IMR-90 (cell line): ENCODE data around the gene TP53BP1. TPM values are rescaled to one million over a fixed set of nuclear protein-coding genes. Genes with fewer than 3 reads are reported as not detected.
A peak's percentile ranks its signal among the peaks of the same experiment; 100 is the strongest.

Experiments used
- ATAC-seq: fragments of 200-7000 bp; cut with Tn5 transposase; 2 replicates; pipeline ENCODE4 v1.9.1; 2020; ENCODE audit warnings: low read depth, mild to moderate bottlenecking, moderate library complexity
- BruUV-seq: library from RNA; stranded (reverse); fragments of 400-500 nt; replicated peaks from 2 replicates; lab custom pipeline; 2021; lab: Mats Ljungman, UMichigan
- CTCF ChIA-PET: fragments of 300-600 bp; formaldehyde crosslinking; extraction: SDS; loops from one replicate; lab custom pipeline; 2021; ENCODE audit warnings: antibody characterized with exemption; lab: Yijun Ruan, JAX
- POLR2A ChIA-PET: fragments of 300-600 bp; sonication (Branson Sonifier 250); formaldehyde crosslinking; loops from one replicate; lab custom pipeline; 2022; ENCODE audit warnings: antibody characterized with exemption; ENCODE audit not compliant: unreplicated experiment; lab: Charles Lee
- DNase-seq: peaks from one replicate; pipeline ENCODE4 v3.0.0; 2013
- H2AFZ ChIP-seq: replicated peaks from 2 replicates; pipeline ENCODE3; 2013; ENCODE audit warnings: low read length, mild to moderate bottlenecking; ENCODE audit not compliant: poor library complexity
- H2AK5ac ChIP-seq: 2 replicates; pipeline ENCODE4 v1.6.1; 2013; ENCODE audit warnings: low read depth, low read length, inconsistent platforms
- H2AK9ac ChIP-seq: replicated peaks from 2 replicates; pipeline ENCODE3; 2013; ENCODE audit warnings: mild to moderate bottlenecking, low read depth, low read length, moderate library complexity; ENCODE audit not compliant: poor library complexity
- H2BK120ac ChIP-seq: 2 replicates; pipeline ENCODE4 v1.6.1; 2013; ENCODE audit warnings: low read depth, low read length, inconsistent platforms
- H2BK15ac ChIP-seq: 3 replicates; pipeline ENCODE4 v1.6.1; 2013; ENCODE audit warnings: low read depth, low read length, inconsistent platforms
- H2BK20ac ChIP-seq: 2 replicates; pipeline ENCODE4 v1.6.1; 2013; ENCODE audit warnings: low read depth, mild to moderate bottlenecking, inconsistent platforms, low read length, moderate library complexity
- H2BK5ac ChIP-seq: 2 replicates; pipeline ENCODE4 v1.6.1; 2013; ENCODE audit warnings: mild to moderate bottlenecking, low read depth, low read length, inconsistent platforms; ENCODE audit not compliant: poor library complexity, severe bottlenecking
- H3K14ac ChIP-seq: replicated peaks from 2 replicates; pipeline ENCODE4 v1.6.1; 2013; ENCODE audit warnings: low read depth, low read length, inconsistent platforms
- H3K18ac ChIP-seq: 2 replicates; pipeline ENCODE4 v1.6.1; 2013; ENCODE audit warnings: low read depth, low read length, control low read depth
- H3K23ac ChIP-seq: 2 replicates; pipeline ENCODE4 v1.6.1; 2013; ENCODE audit warnings: low read depth, low read length, inconsistent platforms
- H3K27ac ChIP-seq: 2 replicates; pipeline ENCODE4 v1.5.1; 2013; ENCODE audit warnings: mild to moderate bottlenecking, control low read depth, low read length; ENCODE audit not compliant: insufficient read depth
- H3K27me3 ChIP-seq: 2 replicates; pipeline ENCODE4 v1.6.1; 2013; ENCODE audit warnings: low read length; ENCODE audit not compliant: control insufficient read depth, insufficient read depth
- H3K36me3 ChIP-seq: 2 replicates; pipeline ENCODE4 v1.6.1; 2013; ENCODE audit warnings: low read length, mixed read lengths; ENCODE audit not compliant: control insufficient read depth, insufficient read depth
- H3K4ac ChIP-seq: 2 replicates; pipeline ENCODE4 v1.6.1; 2013; ENCODE audit warnings: low read depth, low read length, inconsistent platforms
- H3K4me1 ChIP-seq: 2 replicates; pipeline ENCODE4 v1.6.1; 2013; ENCODE audit warnings: low read length, mixed read lengths; ENCODE audit not compliant: control insufficient read depth, insufficient read depth
- H3K4me2 ChIP-seq: 2 replicates; pipeline ENCODE4 v1.6.1; 2013; ENCODE audit warnings: low read depth, mild to moderate bottlenecking, control low read depth, low read length, moderate library complexity
- H3K4me3 ChIP-seq: 2 replicates; pipeline ENCODE4 v1.5.1; 2013; ENCODE audit warnings: low read depth, mild to moderate bottlenecking, control low read depth, low read length, moderate library complexity; ENCODE audit not compliant: insufficient read depth
- H3K56ac ChIP-seq: 2 replicates; pipeline ENCODE4 v1.6.1; 2013; ENCODE audit warnings: low read length, inconsistent platforms; ENCODE audit not compliant: insufficient read depth; ENCODE audit errors: extremely low read depth
- H3K79me1 ChIP-seq, 2 experiments: 2 replicates each; pipeline ENCODE4 v1.6.1; 2013; ENCODE audit warnings: low read length in 2 of 2, inconsistent platforms in 1 of 2, low read depth in 1 of 2
- H3K9ac ChIP-seq: 2 replicates; pipeline ENCODE4 v1.6.1; 2013; ENCODE audit warnings: low read depth, low read length, control low read depth
- H3K9me1 ChIP-seq: 2 replicates; pipeline ENCODE4 v1.6.1; 2013; ENCODE audit warnings: low read length, inconsistent platforms; ENCODE audit not compliant: insufficient read depth
- H3K9me3 ChIP-seq: 2 replicates; pipeline ENCODE4 v1.6.1; 2013; ENCODE audit warnings: low read length; ENCODE audit not compliant: control insufficient read depth, insufficient read depth
- H4K20me1 ChIP-seq: 2 replicates; pipeline ENCODE4 v1.6.1; 2013; ENCODE audit warnings: low read length, inconsistent platforms; ENCODE audit not compliant: insufficient read depth
- H4K5ac ChIP-seq: 2 replicates; pipeline ENCODE4 v1.6.1; 2013; ENCODE audit warnings: mild to moderate bottlenecking, low read depth, low read length, control low read depth
- H4K8ac ChIP-seq, 2 experiments: 2 replicates each; pipeline ENCODE4 v1.6.1; 2013; ENCODE audit warnings: low read depth in 2 of 2, low read length in 2 of 2, control low read depth in 1 of 2, inconsistent platforms in 1 of 2
- H4K91ac ChIP-seq: 2 replicates; pipeline ENCODE4 v1.6.1; 2013; ENCODE audit warnings: low read depth, low read length, inconsistent platforms; ENCODE audit not compliant: insufficient read depth
- CEBPB ChIP-seq: IDR thresholded peaks from 2 replicates; pipeline ENCODE4 v1.6.1; 2012; ENCODE audit warnings: low read depth, low read length, improper control_type of control experiment
- MXI1 ChIP-seq: IDR thresholded peaks from 2 replicates; pipeline ENCODE4 v1.6.1; 2012; ENCODE audit warnings: low read depth, mild to moderate bottlenecking, low read length, moderate library complexity, borderline replicate concordance
- RCOR1 ChIP-seq: IDR thresholded peaks from 2 replicates; pipeline ENCODE4 v1.6.1; 2012; ENCODE audit warnings: mild to moderate bottlenecking, low read length, improper control_type of control experiment; ENCODE audit not compliant: insufficient replicate concordance
- RFX5 ChIP-seq: IDR thresholded peaks from 2 replicates; pipeline ENCODE4 v1.8.0; 2012; ENCODE audit warnings: low read depth, mild to moderate bottlenecking, low read length, moderate library complexity
- SMC3 ChIP-seq: fragments of 150-350 bp; IDR thresholded peaks from 2 replicates; pipeline ENCODE4 v1.6.1; 2016; ENCODE audit warnings: low read depth, mild to moderate bottlenecking, antibody characterized with exemption, low read length, moderate library complexity
- dilution Hi-C: fragments of 300-500 bp; cut with HindIII; formaldehyde crosslinking; loops from one replicate; pipeline ENCODE4 v1.14.3; 2018; ENCODE audit warnings: low sequenced_read_pairs; ENCODE audit not compliant: unreplicated experiment
- in situ Hi-C: fragments of 300-500 bp; cut with MboI; formaldehyde crosslinking; loops from 3 replicates; pipeline ENCODE4 v1.14.3; 2019; ENCODE audit warnings: low sequenced_read_pairs, inconsistent platforms, mixed read lengths
- intact Hi-C: fragments of 100-400 bp; cut with micrococcal nuclease; formaldehyde crosslinking; loops from 2 replicates; pipeline ENCODE4 v1.10.0; 2022
- polyA plus RNA-seq, 3 experiments: library from polyadenylated mRNA; depleted of rRNA; stranded (reverse); fragments of >200 nt; gene quantifications; 2 replicates each; pipeline ENCODE4 v1.2.3, GENCODE V29; 2012; ENCODE audit warnings: low replicate concordance in 1 of 3
- total RNA-seq: library from RNA; depleted of rRNA; stranded (reverse); fragments of >200 nt; gene quantifications from 2 replicates; pipeline ENCODE4 v1.2.3, GENCODE V29; 2012
- TF ChIP-seq, protein P1 (sequence below): conservative IDR thresholded peaks from 2 replicates; pipeline ENCODE4 v1.5.1; 2012; ENCODE audit warnings: mild to moderate bottlenecking, low read depth, low read length, improper control_type of control experiment

The TP53BP1 gene
- total and polyA plus RNA-seq, 2 of the 4 experiments (the other 2 are of a cell fraction), result 36.3 to 64.5 TPM

DNA sequence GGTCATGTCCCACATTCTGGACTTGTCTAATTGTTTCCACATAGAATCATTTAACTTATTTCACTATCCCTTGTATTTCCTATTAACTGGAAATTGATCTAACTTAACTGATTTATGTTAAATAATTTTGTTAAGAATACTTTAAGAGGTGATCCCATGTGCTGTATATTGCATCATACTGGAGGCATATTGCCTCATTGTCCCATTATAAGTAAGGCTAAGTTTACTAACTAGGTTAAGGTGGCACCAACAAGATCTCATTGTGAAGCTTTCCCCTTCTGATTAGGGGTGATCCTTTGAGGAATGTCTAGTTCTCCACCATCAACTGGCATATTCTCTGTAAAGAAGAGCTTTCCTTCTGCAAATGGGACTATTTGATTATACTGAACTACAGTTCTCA, 48.8 kb upstream of the TP53BP1 start:
- H3K9me3 ChIP-seq, result no peaks in the 10 kb centered on the region; the same call in 1 of the 2 replicates
- no peak overlapping the region for H2BK120ac ChIP-seq
- H4K20me1 ChIP-seq, result no peaks in the 10 kb centered on the region
- no peak overlapping the region for H3K18ac ChIP-seq
- 0 out of 2 replicates have a peak overlapping the region, but pooled peaks have one; percentile 52 for H2BK20ac ChIP-seq
- H2BK15ac ChIP-seq, result no peak overlapping the region
- H3K4me3 ChIP-seq, result no peak overlapping the region
- H3K56ac ChIP-seq, result no peak overlapping the region
- H3K9me1 ChIP-seq, result no peaks in the 10 kb centered on the region
- no peaks in the 10 kb centered on the region for H3K4me1 ChIP-seq
- H3K14ac ChIP-seq, result no peak overlapping the region
- POLR2A ChIA-PET, result no interaction called here
- no peak overlapping the region for H3K4me2 ChIP-seq
- H3K36me3 ChIP-seq, result no peaks in the 10 kb centered on the region
- ATAC-seq (no peak), DNase-seq (peak; percentile 30)
- no peak overlapping the region for H3K27ac ChIP-seq
- no peak overlapping the region for H2AK9ac ChIP-seq
- H2AK5ac ChIP-seq, result no peak overlapping the region
- no peak overlapping the region for H4K5ac ChIP-seq
- no peak overlapping the region for H4K8ac ChIP-seq
- CTCF ChIA-PET, result no interaction called here
- H3K4ac ChIP-seq, result no peak overlapping the region
- dilution Hi-C loops, result no loop called here
- BruUV-seq, result no TSS peak
- no peaks in the 10 kb centered on the region for H3K27me3 ChIP-seq
- H2AFZ ChIP-seq, result no peak overlapping the region
- H3K79me1 ChIP-seq, result no peaks in the 10 kb centered on the region
- H4K91ac ChIP-seq, result no peak overlapping the region
- intact Hi-C loops, result no loop called here
- TF ChIP-seq, protein P1, sequence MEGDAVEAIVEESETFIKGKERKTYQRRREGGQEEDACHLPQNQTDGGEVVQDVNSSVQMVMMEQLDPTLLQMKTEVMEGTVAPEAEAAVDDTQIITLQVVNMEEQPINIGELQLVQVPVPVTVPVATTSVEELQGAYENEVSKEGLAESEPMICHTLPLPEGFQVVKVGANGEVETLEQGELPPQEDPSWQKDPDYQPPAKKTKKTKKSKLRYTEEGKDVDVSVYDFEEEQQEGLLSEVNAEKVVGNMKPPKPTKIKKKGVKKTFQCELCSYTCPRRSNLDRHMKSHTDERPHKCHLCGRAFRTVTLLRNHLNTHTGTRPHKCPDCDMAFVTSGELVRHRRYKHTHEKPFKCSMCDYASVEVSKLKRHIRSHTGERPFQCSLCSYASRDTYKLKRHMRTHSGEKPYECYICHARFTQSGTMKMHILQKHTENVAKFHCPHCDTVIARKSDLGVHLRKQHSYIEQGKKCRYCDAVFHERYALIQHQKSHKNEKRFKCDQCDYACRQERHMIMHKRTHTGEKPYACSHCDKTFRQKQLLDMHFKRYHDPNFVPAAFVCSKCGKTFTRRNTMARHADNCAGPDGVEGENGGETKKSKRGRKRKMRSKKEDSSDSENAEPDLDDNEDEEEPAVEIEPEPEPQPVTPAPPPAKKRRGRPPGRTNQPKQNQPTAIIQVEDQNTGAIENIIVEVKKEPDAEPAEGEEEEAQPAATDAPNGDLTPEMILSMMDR, result no peak
- TF ChIP-seq SMC3 (no peak), CEBPB (peak; percentile 98), RCOR1 (no peak), MXI1 (no peak), RFX5 (no peak)
- H3K9ac ChIP-seq, result no peak overlapping the region
- in situ Hi-C loops, result no loop called here
- H2BK5ac ChIP-seq, result no peak overlapping the region
- H3K23ac ChIP-seq, result no peak overlapping the region
